Measurements from ENCODE around the gene GNAQ. TPM values are rescaled to one million over a fixed set of nuclear protein-coding genes. Genes with fewer than 3 reads are reported as not detected.

Gene GNAQ
- polyA plus RNA-seq, 2 of the 4 experiments (the other 2 are of a cell fraction) = 17.9 to 60.0 TPM

DNA sequence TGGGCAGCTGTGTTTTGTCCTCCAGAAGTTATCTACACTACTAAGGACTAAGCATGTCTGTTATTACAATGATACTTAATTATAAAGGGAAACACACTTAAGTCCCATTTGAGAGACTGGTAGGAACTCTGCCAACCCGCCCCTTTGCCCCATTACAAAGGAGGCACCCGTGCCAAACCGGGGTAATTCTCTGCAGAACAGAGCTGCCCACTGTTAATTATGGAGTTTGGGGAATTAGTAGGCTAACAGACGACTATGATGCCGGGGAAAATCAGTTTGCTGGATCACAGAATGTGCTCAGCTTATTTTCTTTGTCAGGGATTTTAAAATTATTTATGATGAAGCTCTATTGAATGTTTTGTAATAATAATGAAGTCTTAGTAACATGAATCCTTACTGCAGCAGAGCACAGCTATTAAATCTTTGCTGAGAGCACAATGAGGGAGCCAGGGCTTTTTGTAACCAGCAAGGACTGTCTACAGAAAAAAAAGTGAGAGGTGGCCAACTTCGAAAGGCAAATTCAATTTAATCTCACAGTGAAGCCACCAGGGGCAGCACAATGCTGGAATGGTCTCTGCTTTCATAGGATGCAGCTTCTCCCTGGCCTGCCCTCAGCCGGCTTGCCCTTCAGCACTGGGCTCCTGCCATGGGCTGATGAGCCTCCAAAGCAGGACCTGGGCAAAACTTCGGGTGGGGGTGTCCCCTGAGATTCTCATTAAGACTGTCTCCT lies 134.5 kb downstream of the GNAQ start:
- no peak overlapping the region for H3K4me2 ChIP-seq
- no peak for FAIRE-seq
- POLR2A ChIA-PET = interaction anchor here (1.2 kb wide), 1 partner anchor 13 kb away, joined by 3 read pairs; no protein-coding TSS in a partner anchor
- peak; percentile 64 to 66; a peak in 4 of 6 replicates for ATAC-seq
- 81% methylated on average over 8 of the region's 8 CpGs for WGBS (ENCODE audit: missing lambda C conversion rate)
- H3K4me1 ChIP-seq = no peaks in the 10 kb centered on the region
- H3K27ac ChIP-seq = no peak overlapping the region
- TF ChIP-seq, protein P1, sequence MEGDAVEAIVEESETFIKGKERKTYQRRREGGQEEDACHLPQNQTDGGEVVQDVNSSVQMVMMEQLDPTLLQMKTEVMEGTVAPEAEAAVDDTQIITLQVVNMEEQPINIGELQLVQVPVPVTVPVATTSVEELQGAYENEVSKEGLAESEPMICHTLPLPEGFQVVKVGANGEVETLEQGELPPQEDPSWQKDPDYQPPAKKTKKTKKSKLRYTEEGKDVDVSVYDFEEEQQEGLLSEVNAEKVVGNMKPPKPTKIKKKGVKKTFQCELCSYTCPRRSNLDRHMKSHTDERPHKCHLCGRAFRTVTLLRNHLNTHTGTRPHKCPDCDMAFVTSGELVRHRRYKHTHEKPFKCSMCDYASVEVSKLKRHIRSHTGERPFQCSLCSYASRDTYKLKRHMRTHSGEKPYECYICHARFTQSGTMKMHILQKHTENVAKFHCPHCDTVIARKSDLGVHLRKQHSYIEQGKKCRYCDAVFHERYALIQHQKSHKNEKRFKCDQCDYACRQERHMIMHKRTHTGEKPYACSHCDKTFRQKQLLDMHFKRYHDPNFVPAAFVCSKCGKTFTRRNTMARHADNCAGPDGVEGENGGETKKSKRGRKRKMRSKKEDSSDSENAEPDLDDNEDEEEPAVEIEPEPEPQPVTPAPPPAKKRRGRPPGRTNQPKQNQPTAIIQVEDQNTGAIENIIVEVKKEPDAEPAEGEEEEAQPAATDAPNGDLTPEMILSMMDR (IDR thresholded peaks at IDR 0.05) = peak; percentile 30; the same call in 2 of the 3 replicates
- no peak for TF ChIP-seq SREBF2 (IDR thresholded peaks at IDR 0.05)
- TF ChIP-seq RAD21 (conservative IDR thresholded peaks at IDR 0.05 in 1 of 2, IDR thresholded peaks at IDR 0.05 in 1 of 2) = 0 out of 5 replicates have a peak, but pooled peaks of 1 of the 2 experiments have one; percentile 25
- H3K9me3 ChIP-seq = no peaks in the 10 kb centered on the region
- no peak overlapping the region for H3K4me3 ChIP-seq
- DNase-seq (ENCODE audit: low read depth in 1 of 2, low spot score in 1 of 2) = peak in 1 of 2 experiments; percentile 33
- CTCF ChIA-PET = interaction anchor here (1.1 to 2.6 kb wide), 4 partner anchors 14 to 464 kb away, joined by 3 to 8 read pairs (median 4); no protein-coding TSS in a partner anchor

DNA sequence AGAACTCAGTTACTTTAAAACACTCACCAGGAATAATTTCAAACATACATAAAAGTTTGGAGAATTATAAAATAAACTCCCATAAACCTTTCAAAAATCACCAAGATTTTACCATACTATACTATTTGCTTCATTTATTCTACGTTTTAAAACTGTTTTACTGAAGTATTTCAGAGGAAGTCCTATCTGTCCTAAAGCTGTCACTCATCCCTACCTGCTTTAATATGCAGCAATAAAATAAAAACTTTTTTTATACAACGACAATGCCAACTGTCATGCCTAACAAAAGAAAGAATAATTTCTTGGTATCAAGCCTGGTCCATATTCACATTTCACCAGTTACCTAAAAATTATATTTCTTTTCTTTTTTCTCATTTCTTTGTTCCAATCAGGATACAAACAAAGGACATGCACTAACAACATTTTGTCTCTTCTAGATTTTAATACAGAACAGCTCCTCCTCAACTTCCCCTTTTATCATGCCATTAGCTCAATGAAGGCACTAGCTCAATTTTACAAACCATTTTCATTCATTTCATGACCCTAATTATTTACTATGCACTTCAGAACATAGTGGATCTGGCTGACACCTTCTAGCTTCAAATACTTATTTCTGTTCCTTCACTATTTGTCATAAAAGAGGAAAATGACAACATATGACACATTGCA lies 135.2 kb downstream of the GNAQ start:
- 82% methylated on average over 2 of the region's 2 CpGs for WGBS (ENCODE audit: missing lambda C conversion rate)
- no peak for ATAC-seq
- Histone ChIP-seq H3K4me1 (no peaks in the 10 kb centered on the region), H3K9me3 (no peaks in the 10 kb centered on the region), H3K4me2 (no peak overlapping the region), H3K27ac (no peak overlapping the region), H3K4me3 (no peak overlapping the region)
- POLR2A ChIA-PET = interaction anchor here (1.0 to 1.2 kb wide), 2 partner anchors 12 to 136 kb away, joined by 3 read pairs; no protein-coding TSS in a partner anchor
- FAIRE-seq = no peak
- CTCF ChIA-PET = interaction anchor here (0.7 to 3.2 kb wide), 5 partner anchors 14 to 463 kb away, joined by 3 to 11 read pairs (median 4); no protein-coding TSS in a partner anchor
- TF ChIP-seq NPAS2 (CRISPR knock-in tag; IDR thresholded peaks at IDR 0.05; ENCODE audit: borderline replicate concordance) (no peak), RNF2 (IDR thresholded peaks at IDR 0.05; ENCODE audit: borderline replicate concordance, low read depth) (no peak), ZC3H11A (IDR thresholded peaks at IDR 0.05) (no peak)
- TF ChIP-seq, protein P2, sequence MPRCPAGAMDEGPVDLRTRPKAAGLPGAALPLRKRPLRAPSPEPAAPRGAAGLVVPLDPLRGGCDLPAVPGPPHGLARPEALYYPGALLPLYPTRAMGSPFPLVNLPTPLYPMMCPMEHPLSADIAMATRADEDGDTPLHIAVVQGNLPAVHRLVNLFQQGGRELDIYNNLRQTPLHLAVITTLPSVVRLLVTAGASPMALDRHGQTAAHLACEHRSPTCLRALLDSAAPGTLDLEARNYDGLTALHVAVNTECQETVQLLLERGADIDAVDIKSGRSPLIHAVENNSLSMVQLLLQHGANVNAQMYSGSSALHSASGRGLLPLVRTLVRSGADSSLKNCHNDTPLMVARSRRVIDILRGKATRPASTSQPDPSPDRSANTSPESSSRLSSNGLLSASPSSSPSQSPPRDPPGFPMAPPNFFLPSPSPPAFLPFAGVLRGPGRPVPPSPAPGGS (IDR thresholded peaks at IDR 0.05) = no peak
- TF ChIP-seq, protein P3, sequence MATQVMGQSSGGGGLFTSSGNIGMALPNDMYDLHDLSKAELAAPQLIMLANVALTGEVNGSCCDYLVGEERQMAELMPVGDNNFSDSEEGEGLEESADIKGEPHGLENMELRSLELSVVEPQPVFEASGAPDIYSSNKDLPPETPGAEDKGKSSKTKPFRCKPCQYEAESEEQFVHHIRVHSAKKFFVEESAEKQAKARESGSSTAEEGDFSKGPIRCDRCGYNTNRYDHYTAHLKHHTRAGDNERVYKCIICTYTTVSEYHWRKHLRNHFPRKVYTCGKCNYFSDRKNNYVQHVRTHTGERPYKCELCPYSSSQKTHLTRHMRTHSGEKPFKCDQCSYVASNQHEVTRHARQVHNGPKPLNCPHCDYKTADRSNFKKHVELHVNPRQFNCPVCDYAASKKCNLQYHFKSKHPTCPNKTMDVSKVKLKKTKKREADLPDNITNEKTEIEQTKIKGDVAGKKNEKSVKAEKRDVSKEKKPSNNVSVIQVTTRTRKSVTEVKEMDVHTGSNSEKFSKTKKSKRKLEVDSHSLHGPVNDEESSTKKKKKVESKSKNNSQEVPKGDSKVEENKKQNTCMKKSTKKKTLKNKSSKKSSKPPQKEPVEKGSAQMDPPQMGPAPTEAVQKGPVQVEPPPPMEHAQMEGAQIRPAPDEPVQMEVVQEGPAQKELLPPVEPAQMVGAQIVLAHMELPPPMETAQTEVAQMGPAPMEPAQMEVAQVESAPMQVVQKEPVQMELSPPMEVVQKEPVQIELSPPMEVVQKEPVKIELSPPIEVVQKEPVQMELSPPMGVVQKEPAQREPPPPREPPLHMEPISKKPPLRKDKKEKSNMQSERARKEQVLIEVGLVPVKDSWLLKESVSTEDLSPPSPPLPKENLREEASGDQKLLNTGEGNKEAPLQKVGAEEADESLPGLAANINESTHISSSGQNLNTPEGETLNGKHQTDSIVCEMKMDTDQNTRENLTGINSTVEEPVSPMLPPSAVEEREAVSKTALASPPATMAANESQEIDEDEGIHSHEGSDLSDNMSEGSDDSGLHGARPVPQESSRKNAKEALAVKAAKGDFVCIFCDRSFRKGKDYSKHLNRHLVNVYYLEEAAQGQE (IDR thresholded peaks at IDR 0.05) = no peak
- no peak for DNase-seq (ENCODE audit: low read depth in 1 of 2, low spot score in 1 of 2)

DNA sequence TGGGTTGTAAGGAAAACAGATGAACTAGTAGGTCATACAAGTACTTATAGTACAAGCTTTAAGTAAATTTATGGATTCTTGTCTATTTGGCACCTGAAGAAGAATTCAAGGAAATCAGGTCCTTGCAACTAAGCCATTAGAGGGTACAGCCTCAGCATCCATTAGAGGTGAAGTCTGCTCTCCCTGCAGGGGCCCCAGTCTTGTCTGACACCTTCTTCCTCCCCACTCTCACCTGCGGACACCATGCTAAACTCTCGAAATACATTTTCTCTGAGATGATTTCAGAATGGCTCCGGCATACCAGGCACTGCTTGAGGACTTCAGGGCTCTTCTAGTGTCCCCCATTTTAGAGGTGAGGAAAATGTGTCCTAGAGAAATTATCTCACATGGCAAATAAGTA lies 137.9 kb downstream of the GNAQ start:
- POLR2A ChIA-PET = no interaction called here
- DNase-seq (ENCODE audit: low read depth in 1 of 2, low spot score in 1 of 2) (no peak), FAIRE-seq (no peak), ATAC-seq (no peak)
- Histone ChIP-seq H3K27ac (no peak overlapping the region), H3K4me3 (no peak overlapping the region), H3K9me3 (no peaks in the 10 kb centered on the region), H3K4me1 (peaks cover 1% of the 10 kb centered on the region; the same call in 1 of the 3 replicates), H3K4me2 (no peak overlapping the region)
- 96% methylated on average over 3 of the region's 3 CpGs for WGBS (ENCODE audit: missing lambda C conversion rate)
- CTCF ChIA-PET = interaction anchor here (3.2 kb wide), 1 partner anchor 142 kb away, joined by 11 read pairs; no protein-coding TSS in a partner anchor
- TF ChIP-seq, protein P3 (IDR thresholded peaks at IDR 0.05) = no peak
- TF ChIP-seq RFX5 (IDR thresholded peaks at IDR 0.05) (no peak), NR3C1 (IDR thresholded peaks at IDR 0.05) (no peak), CBX8 (IDR thresholded peaks at IDR 0.05) (no peak), ZFP36 (IDR thresholded peaks at IDR 0.05; ENCODE audit: borderline replicate concordance, partially characterized antibody) (no peak), ZNF302 (CRISPR knock-in tag; IDR thresholded peaks at IDR 0.05) (no peak)
- TF ChIP-seq, protein P4, sequence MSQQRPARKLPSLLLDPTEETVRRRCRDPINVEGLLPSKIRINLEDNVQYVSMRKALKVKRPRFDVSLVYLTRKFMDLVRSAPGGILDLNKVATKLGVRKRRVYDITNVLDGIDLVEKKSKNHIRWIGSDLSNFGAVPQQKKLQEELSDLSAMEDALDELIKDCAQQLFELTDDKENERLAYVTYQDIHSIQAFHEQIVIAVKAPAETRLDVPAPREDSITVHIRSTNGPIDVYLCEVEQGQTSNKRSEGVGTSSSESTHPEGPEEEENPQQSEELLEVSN (IDR thresholded peaks at IDR 0.05; ENCODE audit: borderline replicate concordance, low read depth) = no peak
- TF ChIP-seq, protein P5, sequence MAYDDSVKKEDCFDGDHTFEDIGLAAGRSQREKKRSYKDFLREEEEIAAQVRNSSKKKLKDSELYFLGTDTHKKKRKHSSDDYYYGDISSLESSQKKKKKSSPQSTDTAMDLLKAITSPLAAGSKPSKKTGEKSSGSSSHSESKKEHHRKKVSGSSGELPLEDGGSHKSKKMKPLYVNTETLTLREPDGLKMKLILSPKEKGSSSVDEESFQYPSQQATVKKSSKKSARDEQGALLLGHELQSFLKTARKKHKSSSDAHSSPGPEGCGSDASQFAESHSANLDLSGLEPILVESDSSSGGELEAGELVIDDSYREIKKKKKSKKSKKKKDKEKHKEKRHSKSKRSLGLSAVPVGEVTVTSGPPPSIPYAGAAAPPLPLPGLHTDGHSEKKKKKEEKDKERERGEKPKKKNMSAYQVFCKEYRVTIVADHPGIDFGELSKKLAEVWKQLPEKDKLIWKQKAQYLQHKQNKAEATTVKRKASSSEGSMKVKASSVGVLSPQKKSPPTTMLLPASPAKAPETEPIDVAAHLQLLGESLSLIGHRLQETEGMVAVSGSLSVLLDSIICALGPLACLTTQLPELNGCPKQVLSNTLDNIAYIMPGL (CRISPR knock-in tag; IDR thresholded peaks at IDR 0.05; ENCODE audit: borderline replicate concordance) = no peak
